ENCODE data around the gene AGR2. TPM values are rescaled to one million over a fixed set of nuclear protein-coding genes. Genes with fewer than 3 reads are reported as not detected.

The AGR2 gene
- total RNA-seq, 4 donors from 2014 or later: 2.6 to 23.9 (median 4.1) TPM; not detected in 1

DNA sequence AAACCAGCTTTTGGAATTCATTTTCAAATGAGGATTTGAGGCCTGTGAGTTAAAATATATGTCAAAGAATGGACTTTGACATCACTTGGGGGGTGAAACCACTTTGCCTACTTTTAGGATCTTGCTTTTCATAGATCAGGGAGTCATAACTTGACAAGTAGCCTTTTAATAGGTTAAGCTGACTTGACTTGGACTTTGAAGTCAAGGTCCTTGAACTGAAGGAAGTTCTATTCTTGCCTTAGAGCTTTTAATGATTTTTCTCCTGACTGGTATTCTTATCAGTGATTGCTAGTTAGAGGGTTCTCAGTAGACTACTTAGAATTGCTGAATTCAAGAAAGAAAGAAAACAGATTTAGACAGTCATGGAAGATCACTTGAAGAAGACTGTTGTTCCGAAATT, 17.7 kb downstream of the AGR2 start:
- Histone ChIP-seq H3K9me3 (no peaks in the 10 kb centered on the region), H3K4me1 (peaks cover 6 to 10% of the 10 kb centered on the region in 2 donors), H3K36me3 (no peaks in the 10 kb centered on the region), H3K4me3 (replicated peaks in 1 of 3) (no peak overlapping the region), H3K27ac (peak overlapping the region in 1 of 3 donors; percentile 44), H3K27me3 (no peaks in the 10 kb centered on the region)
- WGBS, 2 donors: 93 to 97% methylated on average over 1 of the region's 1 CpG
- DNase-seq: no peak
- intact Hi-C loops (cut with DNase I): no loop called here
- TF ChIP-seq POLR2A (IDR thresholded peaks at IDR 0.05): no peak
- TF ChIP-seq, protein P1, sequence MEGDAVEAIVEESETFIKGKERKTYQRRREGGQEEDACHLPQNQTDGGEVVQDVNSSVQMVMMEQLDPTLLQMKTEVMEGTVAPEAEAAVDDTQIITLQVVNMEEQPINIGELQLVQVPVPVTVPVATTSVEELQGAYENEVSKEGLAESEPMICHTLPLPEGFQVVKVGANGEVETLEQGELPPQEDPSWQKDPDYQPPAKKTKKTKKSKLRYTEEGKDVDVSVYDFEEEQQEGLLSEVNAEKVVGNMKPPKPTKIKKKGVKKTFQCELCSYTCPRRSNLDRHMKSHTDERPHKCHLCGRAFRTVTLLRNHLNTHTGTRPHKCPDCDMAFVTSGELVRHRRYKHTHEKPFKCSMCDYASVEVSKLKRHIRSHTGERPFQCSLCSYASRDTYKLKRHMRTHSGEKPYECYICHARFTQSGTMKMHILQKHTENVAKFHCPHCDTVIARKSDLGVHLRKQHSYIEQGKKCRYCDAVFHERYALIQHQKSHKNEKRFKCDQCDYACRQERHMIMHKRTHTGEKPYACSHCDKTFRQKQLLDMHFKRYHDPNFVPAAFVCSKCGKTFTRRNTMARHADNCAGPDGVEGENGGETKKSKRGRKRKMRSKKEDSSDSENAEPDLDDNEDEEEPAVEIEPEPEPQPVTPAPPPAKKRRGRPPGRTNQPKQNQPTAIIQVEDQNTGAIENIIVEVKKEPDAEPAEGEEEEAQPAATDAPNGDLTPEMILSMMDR (IDR thresholded peaks at IDR 0.05): no peak

DNA sequence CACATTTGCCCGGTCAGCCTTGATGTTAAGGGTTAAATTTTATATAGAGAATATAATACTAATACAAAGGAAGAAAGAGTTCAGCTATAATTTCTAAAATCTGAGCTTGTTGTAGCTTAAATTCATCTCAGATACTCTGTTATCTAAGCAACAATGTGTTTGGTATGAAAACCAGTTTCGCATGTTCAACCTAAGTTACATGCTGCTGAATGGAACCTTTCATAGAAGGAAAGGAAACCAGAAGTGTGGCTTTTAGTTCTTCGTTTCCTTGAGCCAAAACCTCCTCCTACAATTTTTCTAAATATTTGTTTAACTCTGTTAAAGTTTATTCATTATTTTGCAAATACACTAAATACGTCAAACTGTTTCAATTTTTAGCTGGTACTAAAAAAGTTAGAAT, 18.5 kb downstream of the AGR2 start:
- Histone ChIP-seq H3K27ac (peak overlapping the region in 1 of 3 donors; percentile 44), H3K4me1 (peaks cover 6 to 10% of the 10 kb centered on the region in 2 donors), H3K9me3 (no peaks in the 10 kb centered on the region), H3K36me3 (no peaks in the 10 kb centered on the region), H3K27me3 (no peaks in the 10 kb centered on the region), H3K4me3 (replicated peaks in 1 of 3) (no peak overlapping the region)
- WGBS, 2 donors: 52 to 57% methylated on average over 4 of the region's 4 CpGs
- intact Hi-C loops (cut with DNase I): no loop called here
- no peak for DNase-seq
- TF ChIP-seq, protein P1 (IDR thresholded peaks at IDR 0.05): no peak
- TF ChIP-seq POLR2A (IDR thresholded peaks at IDR 0.05): no peak

DNA sequence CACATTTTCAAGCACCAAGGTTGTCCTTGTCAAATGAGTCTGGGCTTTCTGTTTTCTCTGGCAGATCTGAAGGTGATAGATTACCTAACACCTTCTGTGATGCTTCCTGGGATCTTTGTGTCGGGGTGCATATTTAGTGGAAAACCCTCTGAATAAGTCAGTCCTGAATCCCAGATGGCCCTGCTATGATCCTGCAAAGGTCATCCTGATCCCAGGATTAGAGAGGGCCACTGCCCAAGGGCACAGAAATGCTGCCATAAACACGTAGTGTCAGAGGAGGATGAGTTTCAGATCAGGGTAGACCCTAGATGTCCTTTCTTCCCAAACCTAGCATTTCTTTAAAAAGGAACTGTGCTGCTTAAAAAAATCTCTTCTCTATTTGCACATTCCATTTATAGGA, 19.0 kb downstream of the AGR2 start:
- H3K4me1 ChIP-seq: peaks cover 6 to 10% of the 10 kb centered on the region in 2 donors
- no peak for DNase-seq
- intact Hi-C loops (cut with DNase I): no loop called here
- H3K4me3 ChIP-seq (replicated peaks in 1 of 3): no peak overlapping the region
- H3K9me3 ChIP-seq: no peaks in the 10 kb centered on the region
- peak overlapping the region in 1 of 3 donors; percentile 24 for H3K27ac ChIP-seq
- TF ChIP-seq, protein P1 (IDR thresholded peaks at IDR 0.05): no peak
- TF ChIP-seq POLR2A (IDR thresholded peaks at IDR 0.05): no peak
- WGBS, 2 donors: 88 to 90% methylated on average over 2 of the region's 2 CpGs
- H3K27me3 ChIP-seq: no peaks in the 10 kb centered on the region
- no peaks in the 10 kb centered on the region for H3K36me3 ChIP-seq

DNA sequence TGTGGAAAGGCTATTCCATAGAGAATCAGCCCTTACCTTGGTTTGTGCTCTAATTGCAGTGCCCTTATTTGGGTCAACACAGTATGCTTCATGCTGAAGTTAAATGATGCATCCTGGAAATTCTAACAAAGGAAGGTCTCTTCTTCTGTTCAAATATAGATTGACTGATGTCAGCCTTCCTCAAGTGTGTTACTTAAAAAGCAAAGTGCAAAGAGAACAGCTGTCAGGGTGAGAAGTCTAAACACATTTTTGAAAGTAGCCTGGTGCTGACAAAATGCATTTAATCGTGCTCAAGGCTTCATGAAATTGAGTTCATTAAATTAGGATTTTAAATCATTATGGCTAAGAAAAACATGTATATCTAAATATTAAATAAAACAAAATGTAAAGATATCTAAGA, 19.5 kb downstream of the AGR2 start:
- no peaks in the 10 kb centered on the region for H3K9me3 ChIP-seq
- H3K36me3 ChIP-seq: no peaks in the 10 kb centered on the region
- intact Hi-C loops (cut with DNase I): no loop called here
- 90 to 91% methylated on average over 1 of the region's 1 CpG for WGBS, 2 donors
- H3K4me1 ChIP-seq: peaks cover 6 to 10% of the 10 kb centered on the region in 2 donors
- no peak overlapping the region for H3K4me3 ChIP-seq (replicated peaks in 1 of 3)
- H3K27ac ChIP-seq: no peak overlapping the region
- DNase-seq: no peak
- no peaks in the 10 kb centered on the region for H3K27me3 ChIP-seq
- TF ChIP-seq, protein P1 (IDR thresholded peaks at IDR 0.05): no peak
- no peak for TF ChIP-seq POLR2A (IDR thresholded peaks at IDR 0.05)

DNA sequence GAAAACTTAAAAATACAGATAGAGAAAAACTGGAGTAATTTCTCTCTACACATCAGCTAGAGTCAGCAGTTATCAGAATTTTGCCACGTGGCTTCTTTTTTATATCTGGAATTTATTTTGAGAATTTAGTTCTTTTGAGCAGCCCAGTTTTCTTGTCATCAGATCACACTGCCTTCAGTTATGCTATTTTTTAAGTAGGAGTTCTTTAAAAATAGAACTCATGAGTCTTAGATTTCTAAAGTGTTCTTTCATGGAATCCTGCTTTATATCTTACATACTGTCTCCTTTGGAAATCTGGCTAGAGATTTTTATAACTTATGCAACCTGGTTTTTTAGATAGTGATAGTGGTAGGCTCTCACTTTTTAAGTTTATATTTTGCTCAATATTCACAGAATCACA, 24.2 kb downstream of the AGR2 start:
- no peak overlapping the region for H3K4me3 ChIP-seq (replicated peaks in 1 of 3)
- H3K27ac ChIP-seq: no peak overlapping the region
- no peaks in the 10 kb centered on the region for H3K27me3 ChIP-seq
- no peaks in the 10 kb centered on the region for H3K9me3 ChIP-seq
- no peak for DNase-seq
- intact Hi-C loops (cut with DNase I): no loop called here
- TF ChIP-seq, protein P1 (IDR thresholded peaks at IDR 0.05): no peak
- TF ChIP-seq POLR2A (IDR thresholded peaks at IDR 0.05): no peak
- no peaks in the 10 kb centered on the region for H3K4me1 ChIP-seq
- H3K36me3 ChIP-seq: no peaks in the 10 kb centered on the region
- 77 to 79% methylated on average over 1 of the region's 1 CpG for WGBS, 2 donors
